ENCODE measurements around the gene TMA7B.

The TMA7B gene

DNA sequence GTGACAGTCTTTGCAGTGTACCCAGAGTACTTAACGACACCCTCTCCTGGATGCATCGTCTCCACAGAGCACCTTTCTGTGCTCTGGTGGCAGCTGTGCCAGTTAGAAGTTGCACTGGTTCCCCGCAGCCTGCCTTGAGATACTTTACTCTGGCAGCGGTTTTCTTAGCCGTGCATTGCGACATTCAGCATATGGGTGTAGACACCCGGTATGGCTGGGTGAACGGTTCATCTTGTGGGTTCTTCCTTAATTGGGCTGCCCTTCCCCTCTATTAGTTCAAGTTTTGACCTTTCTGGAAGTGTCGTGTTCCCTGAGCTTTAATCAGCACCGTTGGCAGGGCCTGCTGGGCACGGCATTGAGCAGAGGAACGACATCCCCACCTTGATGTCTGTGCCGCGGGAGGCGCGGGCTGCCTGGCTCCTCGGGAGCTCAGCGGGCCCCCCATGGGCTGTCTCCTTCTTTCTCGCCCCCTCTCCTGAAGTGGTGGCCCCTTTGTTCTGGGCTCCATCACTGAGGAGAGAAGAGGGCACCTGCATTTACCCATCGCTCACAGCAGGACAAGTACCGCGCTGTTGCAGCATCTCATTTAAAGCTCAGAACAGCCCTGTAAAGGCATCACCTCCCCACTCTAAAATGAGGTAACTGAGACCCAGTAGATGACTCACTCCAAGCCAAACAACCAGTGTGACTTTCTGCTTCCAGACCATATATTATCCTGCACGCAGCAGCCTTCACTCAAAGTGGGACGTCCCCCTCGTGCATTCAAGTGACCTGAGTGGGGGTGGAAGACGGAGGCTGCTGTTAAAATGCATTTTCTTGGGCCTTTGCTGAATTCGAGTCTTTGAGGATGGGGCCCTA lies 47.9 kb downstream of the TMA7B start:
- no peak overlapping the region for H3K27ac ChIP-seq (ENCODE audit: low read depth, low read length)
- H3F3A ChIP-seq (ENCODE audit: control insufficient read depth, insufficient read depth): no peaks in the 10 kb centered on the region
- no peaks in the 10 kb centered on the region for H3K79me2 ChIP-seq (ENCODE audit: control insufficient read depth, low read length)
- no peaks in the 10 kb centered on the region for H3K4me1 ChIP-seq (ENCODE audit: control insufficient read depth, low read length)
- no peaks in the 10 kb centered on the region for H3K9me2 ChIP-seq (replicated peaks; ENCODE audit: control insufficient read depth, low read length)
- H3K27me3 ChIP-seq (ENCODE audit: control insufficient read depth, low read length): peaks cover 14% of the 10 kb centered on the region
- H3K4me3 ChIP-seq (ENCODE audit: low read length): no peak overlapping the region
- H3K36me3 ChIP-seq (ENCODE audit: control insufficient read depth, low read length): no peaks in the 10 kb centered on the region
- no peaks in the 10 kb centered on the region for H3K9me3 ChIP-seq (ENCODE audit: control insufficient read depth, insufficient read depth, low read length)
- no peaks in the 10 kb centered on the region for H4K20me1 ChIP-seq (ENCODE audit: control insufficient read depth, insufficient read depth, low read depth, low read length)
- no peak overlapping the region for H3K4me2 ChIP-seq (ENCODE audit: low read length)
- no peak for TF ChIP-seq EZH2phosphoT487 (IDR thresholded peaks at IDR 0.05; ENCODE audit: borderline replicate concordance, low read length)
- TF ChIP-seq, protein P1, sequence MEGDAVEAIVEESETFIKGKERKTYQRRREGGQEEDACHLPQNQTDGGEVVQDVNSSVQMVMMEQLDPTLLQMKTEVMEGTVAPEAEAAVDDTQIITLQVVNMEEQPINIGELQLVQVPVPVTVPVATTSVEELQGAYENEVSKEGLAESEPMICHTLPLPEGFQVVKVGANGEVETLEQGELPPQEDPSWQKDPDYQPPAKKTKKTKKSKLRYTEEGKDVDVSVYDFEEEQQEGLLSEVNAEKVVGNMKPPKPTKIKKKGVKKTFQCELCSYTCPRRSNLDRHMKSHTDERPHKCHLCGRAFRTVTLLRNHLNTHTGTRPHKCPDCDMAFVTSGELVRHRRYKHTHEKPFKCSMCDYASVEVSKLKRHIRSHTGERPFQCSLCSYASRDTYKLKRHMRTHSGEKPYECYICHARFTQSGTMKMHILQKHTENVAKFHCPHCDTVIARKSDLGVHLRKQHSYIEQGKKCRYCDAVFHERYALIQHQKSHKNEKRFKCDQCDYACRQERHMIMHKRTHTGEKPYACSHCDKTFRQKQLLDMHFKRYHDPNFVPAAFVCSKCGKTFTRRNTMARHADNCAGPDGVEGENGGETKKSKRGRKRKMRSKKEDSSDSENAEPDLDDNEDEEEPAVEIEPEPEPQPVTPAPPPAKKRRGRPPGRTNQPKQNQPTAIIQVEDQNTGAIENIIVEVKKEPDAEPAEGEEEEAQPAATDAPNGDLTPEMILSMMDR (IDR thresholded peaks at IDR 0.05; ENCODE audit: low read depth, low read length, poor library complexity, severe bottlenecking): no peak

DNA sequence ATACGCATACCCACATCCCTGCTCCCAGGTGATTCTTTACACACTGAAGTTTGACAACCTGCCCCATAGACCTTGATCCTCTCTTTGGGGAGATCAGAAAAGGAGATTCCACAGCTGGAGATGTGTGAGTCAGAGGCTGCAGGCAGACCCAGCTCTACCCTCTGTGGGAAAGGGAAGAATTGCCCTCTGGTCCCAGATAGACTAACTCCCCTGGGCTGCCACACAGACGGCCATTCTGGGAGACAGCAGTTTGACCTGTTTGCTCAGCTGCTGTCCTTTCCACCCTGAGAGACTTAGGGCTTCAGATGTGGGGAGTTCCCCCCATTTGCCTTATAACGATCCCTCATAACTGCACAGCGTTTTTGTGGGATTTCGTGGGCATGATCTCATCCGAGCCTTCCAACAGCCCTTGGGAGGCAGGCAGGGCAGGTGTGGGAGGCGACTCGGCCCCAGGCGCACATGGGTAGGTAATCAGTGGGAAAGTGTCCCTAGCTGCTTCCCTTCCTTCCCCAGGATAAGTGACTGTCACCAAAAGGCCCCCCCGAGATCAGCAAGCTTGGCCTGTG lies 48.6 kb downstream of the TMA7B start:
- no peaks in the 10 kb centered on the region for H3K9me2 ChIP-seq (replicated peaks; ENCODE audit: control insufficient read depth, low read length)
- no peak overlapping the region for H3K27ac ChIP-seq (ENCODE audit: low read depth, low read length)
- no peaks in the 10 kb centered on the region for H3K79me2 ChIP-seq (ENCODE audit: control insufficient read depth, low read length)
- no peaks in the 10 kb centered on the region for H3F3A ChIP-seq (ENCODE audit: control insufficient read depth, insufficient read depth)
- TF ChIP-seq EZH2phosphoT487 (IDR thresholded peaks at IDR 0.05; ENCODE audit: borderline replicate concordance, low read length): no peak
- TF ChIP-seq, protein P1 (IDR thresholded peaks at IDR 0.05; ENCODE audit: low read depth, low read length, poor library complexity, severe bottlenecking): no peak
- H3K4me1 ChIP-seq (ENCODE audit: control insufficient read depth, low read length): no peaks in the 10 kb centered on the region
- no peak overlapping the region for H3K4me2 ChIP-seq (ENCODE audit: low read length)
- no peaks in the 10 kb centered on the region for H4K20me1 ChIP-seq (ENCODE audit: control insufficient read depth, insufficient read depth, low read depth, low read length)
- no peak overlapping the region for H3K4me3 ChIP-seq (ENCODE audit: low read length)
- H3K9me3 ChIP-seq (ENCODE audit: control insufficient read depth, insufficient read depth, low read length): no peaks in the 10 kb centered on the region
- no peaks in the 10 kb centered on the region for H3K36me3 ChIP-seq (ENCODE audit: control insufficient read depth, low read length)
- H3K27me3 ChIP-seq (ENCODE audit: control insufficient read depth, low read length): peaks cover 17% of the 10 kb centered on the region

DNA sequence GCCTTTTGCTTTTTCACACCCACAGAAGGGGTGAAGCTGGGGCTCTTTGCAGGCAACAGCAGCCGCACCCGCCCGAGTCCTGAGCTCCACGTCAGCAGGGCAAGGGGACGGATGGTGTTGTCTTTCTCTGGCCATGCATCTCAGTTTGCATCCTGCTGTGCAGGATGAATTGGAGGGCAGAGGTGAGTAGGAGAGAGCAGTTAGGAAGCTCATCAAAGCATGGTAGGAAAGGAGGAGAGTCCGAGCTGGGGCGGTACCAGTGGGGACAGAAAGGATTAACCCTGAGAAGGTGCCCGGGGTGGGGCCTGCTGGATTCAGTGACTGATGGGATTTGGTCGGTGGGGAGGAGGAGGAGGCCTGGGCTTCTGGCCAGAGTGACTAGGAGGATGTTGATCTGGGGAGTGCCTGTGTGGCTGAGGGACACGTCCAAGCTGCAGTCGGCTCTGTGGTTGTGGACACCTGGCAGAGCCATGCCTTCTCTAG lies 49.1 kb downstream of the TMA7B start:
- Histone ChIP-seq H3K4me1 (ENCODE audit: control insufficient read depth, low read length) (no peaks in the 10 kb centered on the region), H3K36me3 (ENCODE audit: control insufficient read depth, low read length) (no peaks in the 10 kb centered on the region), H3K9me3 (ENCODE audit: control insufficient read depth, insufficient read depth, low read length) (no peaks in the 10 kb centered on the region), H3K4me2 (ENCODE audit: low read length) (no peak overlapping the region), H3K27me3 (ENCODE audit: control insufficient read depth, low read length) (peaks cover 17% of the 10 kb centered on the region), H3K79me2 (ENCODE audit: control insufficient read depth, low read length) (no peaks in the 10 kb centered on the region), H3K27ac (ENCODE audit: low read depth, low read length) (no peak overlapping the region), H4K20me1 (ENCODE audit: control insufficient read depth, insufficient read depth, low read depth, low read length) (no peaks in the 10 kb centered on the region), H3F3A (ENCODE audit: control insufficient read depth, insufficient read depth) (no peaks in the 10 kb centered on the region), H3K9me2 (replicated peaks; ENCODE audit: control insufficient read depth, low read length) (no peaks in the 10 kb centered on the region), H3K4me3 (ENCODE audit: low read length) (no peak overlapping the region)
- TF ChIP-seq, protein P1 (IDR thresholded peaks at IDR 0.05; ENCODE audit: low read depth, low read length, poor library complexity, severe bottlenecking): no peak
- TF ChIP-seq EZH2phosphoT487 (IDR thresholded peaks at IDR 0.05; ENCODE audit: borderline replicate concordance, low read length): no peak
